ENCODE results near the gene ZNF491.
"Not testable (repeated sequence)": the region's sequence is repeated elsewhere in the genome, so short reads cannot be mapped to it uniquely, and the experiment has no call there.

ZNF491 gene

GRCh38 chr19:11833541-11833940 is 35.2 kb downstream of the ZNF491 start:
- Histone ChIP-seq H3K27me3 (ENCODE audit: insufficient read depth, insufficient read length) (no peaks in the 10 kb centered on the region), H3K36me3 (ENCODE audit: insufficient read depth, insufficient read length, low read length) (peaks cover 62% of the 10 kb centered on the region), H3K9me3 (ENCODE audit: insufficient read depth, low read length) (peaks cover 46% of the 10 kb centered on the region), H3K4me1 (ENCODE audit: insufficient read depth, insufficient read length) (no peaks in the 10 kb centered on the region), H3K9ac (ENCODE audit: insufficient read length, low read depth) (no peak overlapping the region), H3K4me3 (ENCODE audit: insufficient read length, low read depth) (no peak overlapping the region)
- TF ChIP-seq YY1 (IDR thresholded peaks at IDR 0.05; ENCODE audit: insufficient read depth, insufficient read length) (no peak), SUZ12 (IDR thresholded peaks at IDR 0.05; ENCODE audit: extremely low read depth, insufficient read depth, insufficient read length) (no peak), ZNF274 (IDR thresholded peaks at IDR 0.05; ENCODE audit: low read depth, low read length) (no peak)
- no peak for DNase-seq (ENCODE audit: low read depth, low spot score)

DNA sequence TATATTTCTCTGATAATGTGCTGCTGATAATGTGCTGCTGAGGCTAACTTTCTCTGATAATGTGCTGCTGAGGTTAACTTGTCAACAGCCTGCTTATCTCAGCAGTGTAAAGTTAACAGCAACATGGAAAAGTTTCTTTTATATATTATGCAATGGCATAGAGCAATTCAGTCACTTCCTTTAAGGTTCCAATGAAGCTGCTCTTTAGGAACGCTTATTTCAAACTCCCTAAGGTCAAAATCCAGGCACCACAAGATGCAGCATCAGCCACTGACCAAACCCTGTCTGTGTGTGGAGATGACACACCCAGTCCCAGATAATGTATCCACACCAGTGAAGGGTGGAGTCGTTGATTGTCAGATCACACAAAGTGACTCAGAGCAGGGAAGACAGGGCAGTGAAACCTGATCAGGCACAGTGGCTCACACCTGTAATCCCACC is 37.3 kb downstream of the ZNF491 start:
- H3K4me1 ChIP-seq (ENCODE audit: insufficient read depth, insufficient read length); H3K27me3 ChIP-seq (ENCODE audit: insufficient read depth, insufficient read length); H3K9ac ChIP-seq (ENCODE audit: insufficient read length, low read depth); DNase-seq (ENCODE audit: low read depth, low spot score); H3K4me3 ChIP-seq (ENCODE audit: insufficient read length, low read depth): not testable (repeated sequence)
- peaks cover 36% of the 10 kb centered on the region for H3K9me3 ChIP-seq (ENCODE audit: insufficient read depth, low read length)
- peaks cover 43% of the 10 kb centered on the region for H3K36me3 ChIP-seq (ENCODE audit: insufficient read depth, insufficient read length, low read length)

GRCh38 chr19:11843722-11844121 is 45.4 kb downstream of the ZNF491 start:
- Histone ChIP-seq H3K9me3 (ENCODE audit: insufficient read depth, low read length) (no peaks in the 10 kb centered on the region), H3K36me3 (ENCODE audit: insufficient read depth, insufficient read length, low read length) (no peaks in the 10 kb centered on the region), H3K27me3 (ENCODE audit: insufficient read depth, insufficient read length) (no peaks in the 10 kb centered on the region), H3K4me1 (ENCODE audit: insufficient read depth, insufficient read length) (peaks cover 9% of the 10 kb centered on the region), H3K4me3 (ENCODE audit: insufficient read length, low read depth) (no peak overlapping the region), H3K9ac (ENCODE audit: insufficient read length, low read depth) (no peak overlapping the region)
- DNase-seq (ENCODE audit: low read depth, low spot score): no peak
- TF ChIP-seq YY1 (IDR thresholded peaks at IDR 0.05; ENCODE audit: insufficient read depth, insufficient read length) (no peak), SUZ12 (IDR thresholded peaks at IDR 0.05; ENCODE audit: extremely low read depth, insufficient read depth, insufficient read length) (no peak), ZNF274 (IDR thresholded peaks at IDR 0.05; ENCODE audit: low read depth, low read length) (no peak)

- not testable (repeated sequence) for H3K27me3 ChIP-seq (ENCODE audit: insufficient read depth, insufficient read length); H3K9ac ChIP-seq (ENCODE audit: insufficient read length, low read depth); H3K4me1 ChIP-seq (ENCODE audit: insufficient read depth, insufficient read length); H3K4me3 ChIP-seq (ENCODE audit: insufficient read length, low read depth); DNase-seq (ENCODE audit: low read depth, low spot score); H3K9me3 ChIP-seq (ENCODE audit: insufficient read depth, low read length); H3K36me3 ChIP-seq (ENCODE audit: insufficient read depth, insufficient read length, low read length)
These were observed 49.3 kb downstream of the ZNF491 start for GRCh38 chr19:11847615-11848014.

DNA sequence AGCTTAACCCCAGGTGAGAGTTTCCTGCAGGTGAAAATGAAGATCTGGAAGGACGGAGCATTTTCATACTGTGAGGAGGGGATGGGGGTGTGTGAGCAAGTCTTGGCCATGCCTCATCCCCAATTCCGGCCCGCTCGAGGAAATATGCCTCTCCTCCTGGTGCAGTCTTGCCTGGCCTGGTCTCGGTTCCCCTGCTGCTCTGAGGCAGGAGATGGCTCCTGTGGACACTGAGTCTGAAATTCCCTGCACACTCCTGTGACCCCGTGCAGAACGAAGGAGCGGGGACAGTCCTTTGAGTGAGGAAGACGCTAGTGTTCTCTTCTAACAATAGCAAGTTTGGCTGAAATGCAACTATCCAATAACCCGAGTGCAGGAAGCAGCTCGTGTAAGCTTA is 49.9 kb downstream of the ZNF491 start:
- H3K27me3 ChIP-seq (ENCODE audit: insufficient read depth, insufficient read length): no peaks in the 10 kb centered on the region
- peaks cover 9% of the 10 kb centered on the region for H3K4me1 ChIP-seq (ENCODE audit: insufficient read depth, insufficient read length)
- peaks cover 2% of the 10 kb centered on the region for H3K36me3 ChIP-seq (ENCODE audit: insufficient read depth, insufficient read length, low read length)
- TF ChIP-seq YY1 (IDR thresholded peaks at IDR 0.05; ENCODE audit: insufficient read depth, insufficient read length): no peak
- TF ChIP-seq SUZ12 (IDR thresholded peaks at IDR 0.05; ENCODE audit: extremely low read depth, insufficient read depth, insufficient read length): no peak
- TF ChIP-seq ZNF274 (IDR thresholded peaks at IDR 0.05; ENCODE audit: low read depth, low read length): no peak
- DNase-seq (ENCODE audit: low read depth, low spot score): no peak
- no peak overlapping the region for H3K9ac ChIP-seq (ENCODE audit: insufficient read length, low read depth)
- peak overlapping the region; percentile 8 for H3K4me3 ChIP-seq (ENCODE audit: insufficient read length, low read depth)
- no peaks in the 10 kb centered on the region for H3K9me3 ChIP-seq (ENCODE audit: insufficient read depth, low read length)

DNA sequence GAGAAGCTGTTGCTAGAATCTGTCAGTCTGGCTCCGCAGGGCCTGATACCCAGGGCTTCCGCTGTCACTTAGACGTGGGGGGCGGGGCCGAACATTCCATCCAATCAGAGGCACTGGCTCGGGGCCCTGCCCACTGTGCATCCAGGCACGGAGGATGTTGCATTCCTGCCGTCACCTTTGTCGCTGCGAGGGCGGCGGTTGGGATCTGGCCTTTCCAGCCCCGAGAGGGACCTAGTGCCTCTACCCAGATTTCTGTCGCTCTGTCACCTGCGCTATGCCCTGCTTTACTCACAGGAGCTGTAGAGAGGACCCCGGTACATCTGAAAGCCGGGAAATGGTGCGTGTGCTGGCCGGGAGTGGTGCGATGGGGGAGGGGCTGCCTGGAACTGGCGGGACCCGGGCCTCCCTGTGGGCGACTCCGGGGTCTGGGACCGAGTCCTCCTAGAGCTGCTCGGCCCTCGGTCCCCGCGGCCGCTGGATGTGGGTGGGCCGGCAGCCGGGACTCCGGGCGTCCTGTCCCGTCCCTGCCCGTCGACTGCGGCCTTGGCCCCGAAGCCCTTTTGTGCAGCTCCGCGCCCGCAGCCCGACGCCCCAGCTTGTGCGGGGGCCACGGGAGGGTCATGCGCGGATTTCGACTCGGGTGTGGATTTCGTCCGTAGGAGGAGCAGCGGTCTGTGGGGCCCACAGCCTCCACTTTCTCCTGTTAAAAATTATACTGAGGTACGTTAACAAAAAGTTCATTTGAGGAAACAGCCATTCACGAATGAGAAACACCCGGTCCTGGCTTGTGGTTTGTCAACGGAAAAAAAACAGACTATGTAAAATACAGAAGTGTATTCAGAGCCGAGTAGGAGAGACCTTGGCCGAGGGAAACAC is 50.5 kb downstream of the ZNF491 start, which contains the start of gene ZNF439:
TSS of gene ZNF439 (plus strand) at position 133 of the 876 bp plus-strand sequence. CDS start at position 275, 142 bp downstream.
- peak within 1 kb of the TSS; percentile 79 for H3K9ac ChIP-seq (ENCODE audit: insufficient read length, low read depth)

GRCh38 chr19:11850289-11850688 is 52.0 kb downstream of the ZNF491 start:
- H3K9ac ChIP-seq (ENCODE audit: insufficient read length, low read depth); H3K4me1 ChIP-seq (ENCODE audit: insufficient read depth, insufficient read length); DNase-seq (ENCODE audit: low read depth, low spot score); H3K27me3 ChIP-seq (ENCODE audit: insufficient read depth, insufficient read length); H3K9me3 ChIP-seq (ENCODE audit: insufficient read depth, low read length); H3K4me3 ChIP-seq (ENCODE audit: insufficient read length, low read depth); H3K36me3 ChIP-seq (ENCODE audit: insufficient read depth, insufficient read length, low read length): not testable (repeated sequence)

More for the DNA sequence above, 50.5 kb downstream of the ZNF491 start, which contains the start of gene ZNF439:
- Histone ChIP-seq H3K4me1 (ENCODE audit: insufficient read depth, insufficient read length) (peaks cover 9% of the 10 kb centered on the region), H3K4me3 (ENCODE audit: insufficient read length, low read depth) (peak within 1 kb of the TSS; percentile 74), H3K36me3 (ENCODE audit: insufficient read depth, insufficient read length, low read length) (peaks cover 2% of the 10 kb centered on the region), H3K9me3 (ENCODE audit: insufficient read depth, low read length) (no peaks in the 10 kb centered on the region), H3K27me3 (ENCODE audit: insufficient read depth, insufficient read length) (no peaks in the 10 kb centered on the region)
- DNase-seq (ENCODE audit: low read depth, low spot score): peak; percentile 90
- no peak for TF ChIP-seq ZNF274 (IDR thresholded peaks at IDR 0.05; ENCODE audit: low read depth, low read length)

DNA sequence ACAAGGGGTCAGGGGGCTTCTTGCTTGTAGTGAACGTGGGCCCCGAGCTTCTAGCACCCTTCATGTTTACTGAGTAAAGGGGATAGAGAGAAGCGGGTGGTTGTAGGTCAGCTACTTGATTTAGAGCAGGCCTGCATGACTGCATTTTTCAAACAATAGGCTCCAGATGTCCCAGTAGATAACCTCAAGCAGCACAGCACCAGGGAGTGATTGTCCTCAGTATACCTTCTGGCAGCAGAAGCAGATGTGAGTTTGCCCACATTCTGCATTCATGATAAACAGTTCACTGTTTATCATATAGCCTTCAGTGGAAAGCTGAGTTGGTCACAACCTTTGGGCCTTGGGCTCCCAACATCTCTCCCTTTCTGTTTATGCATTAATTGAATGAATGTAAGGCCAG is 55.0 kb downstream of the ZNF491 start:
- Histone ChIP-seq H3K4me3 (ENCODE audit: insufficient read length, low read depth) (no peak overlapping the region), H3K9me3 (ENCODE audit: insufficient read depth, low read length) (no peaks in the 10 kb centered on the region), H3K4me1 (ENCODE audit: insufficient read depth, insufficient read length) (no peaks in the 10 kb centered on the region), H3K36me3 (ENCODE audit: insufficient read depth, insufficient read length, low read length) (peaks cover 13% of the 10 kb centered on the region), H3K27me3 (ENCODE audit: insufficient read depth, insufficient read length) (no peaks in the 10 kb centered on the region), H3K9ac (ENCODE audit: insufficient read length, low read depth) (no peak overlapping the region)
- DNase-seq (ENCODE audit: low read depth, low spot score): no peak
- no peak for TF ChIP-seq SUZ12 (IDR thresholded peaks at IDR 0.05; ENCODE audit: extremely low read depth, insufficient read depth, insufficient read length)
- no peak for TF ChIP-seq YY1 (IDR thresholded peaks at IDR 0.05; ENCODE audit: insufficient read depth, insufficient read length)
- no peak for TF ChIP-seq ZNF274 (IDR thresholded peaks at IDR 0.05; ENCODE audit: low read depth, low read length)
